GM23248 (cell line): ENCODE results near the gene NCF4.

ENCODE experiments used
- EZH2 ChIP-seq: fragments of 200-600 bp; sonication (generic); IDR thresholded peaks from 2 replicates; pipeline ENCODE4 v1.6.1; 2018; ENCODE audit warnings: antibody characterized with exemption, mild to moderate bottlenecking; ENCODE audit not compliant: insufficient read depth, poor library complexity, severe bottlenecking
- EZH2phosphoT487 ChIP-seq: fragments of 200-600 bp; sonication (generic); IDR thresholded peaks from 2 replicates; pipeline ENCODE4 v1.6.1; 2018; ENCODE audit warnings: antibody characterized with exemption, moderate library complexity, mild to moderate bottlenecking, low read depth; ENCODE audit not compliant: insufficient read depth

DNA sequence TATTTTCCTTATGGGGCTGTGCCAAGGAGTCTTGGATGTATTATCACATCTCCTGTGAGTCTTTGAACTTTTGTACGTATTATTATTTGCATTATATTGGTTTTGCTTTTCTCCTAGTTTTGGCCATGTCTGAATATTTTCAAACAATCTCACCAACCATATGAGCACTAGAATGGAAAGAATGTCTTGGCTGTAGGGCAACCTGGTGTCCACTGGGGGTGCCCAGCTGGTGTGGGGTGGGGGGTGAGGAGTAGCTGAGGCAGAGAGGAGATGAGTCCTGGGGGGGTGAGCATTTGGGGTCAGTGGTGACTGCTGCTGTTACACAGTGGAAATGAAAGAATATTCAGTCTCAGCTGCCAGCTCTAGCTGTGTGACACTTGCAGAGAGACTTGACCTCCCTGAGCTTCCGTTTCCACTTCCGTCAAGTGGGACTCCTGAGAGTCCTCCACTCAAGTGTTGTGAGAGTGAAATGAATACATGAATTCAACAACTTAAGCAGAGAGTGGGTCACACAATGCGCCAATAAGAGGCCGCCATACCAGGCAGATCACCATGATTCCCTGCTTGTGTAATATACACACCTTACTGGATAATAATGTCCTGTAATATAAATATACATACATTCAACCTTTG lies 31.3 kb upstream of the NCF4 start:
- TF ChIP-seq EZH2 (no peak), EZH2phosphoT487 (no peak)
